Activated B cell treated with CpG ODN at 0.5 μM for 24 hours (primary cell): Measurements from ENCODE around the gene PANX2. TPM values are rescaled to one million over a fixed set of nuclear protein-coding genes. Genes with fewer than 3 reads are reported as not detected.
A peak's percentile ranks its signal among the peaks of the same experiment; 100 is the strongest.

Source experiments
- ATAC-seq: fragments of 200-7000 bp; cut with Tn5 transposase; one replicate; pipeline ENCODE4 v1.10.0; 2021; ENCODE audit warnings: low read depth, mild to moderate bottlenecking, moderate library complexity
- CTCF ChIA-PET: fragments of 350-600 bp; sonication (Branson Sonifier 250); formaldehyde crosslinking; loops from one replicate; lab custom pipeline; 2021; ENCODE audit warnings: antibody characterized with exemption; lab: Charles Lee
- POLR2A ChIA-PET: fragments of 350-600 bp; sonication (Branson Sonifier 250); formaldehyde crosslinking; loops from one replicate; lab custom pipeline; 2021; ENCODE audit warnings: antibody characterized with exemption; lab: Charles Lee
- DNase-seq: peaks from one replicate; pipeline ENCODE4 v3.0.0; 2022
- H3K27ac Mint-ChIP-seq: one replicate; pipeline ENCODE4 v1.8.0; 2020; ENCODE audit warnings: mixed read lengths
- H3K27me3 Mint-ChIP-seq: one replicate; pipeline ENCODE4 v1.8.0; 2021; ENCODE audit warnings: mixed read lengths
- H3K36me3 Mint-ChIP-seq: one replicate; pipeline ENCODE4 v1.8.0; 2021; ENCODE audit warnings: low read depth, mixed read lengths
- H3K4me1 Mint-ChIP-seq: one replicate; pipeline ENCODE4 v1.8.0; 2021; ENCODE audit warnings: mixed read lengths
- H3K4me3 Mint-ChIP-seq: one replicate; pipeline ENCODE4 v1.8.0; 2020; ENCODE audit warnings: mild to moderate bottlenecking, mixed read lengths
- H3K9me3 Mint-ChIP-seq: one replicate; pipeline ENCODE4 v1.8.0; 2020; ENCODE audit warnings: mixed read lengths
- CTCF ChIP-seq: fragments of 200-600 bp; IDR thresholded peaks from one replicate; pipeline ENCODE4 v1.8.0; 2022; ENCODE audit warnings: antibody characterized with exemption, mild to moderate bottlenecking
- intact Hi-C: fragments of 100-400 bp; cut with micrococcal nuclease; formaldehyde crosslinking; loops from one replicate; pipeline ENCODE4 v1.15.1; 2024
- total RNA-seq: library from RNA; stranded (reverse); gene quantifications from 2 replicates; pipeline ENCODE4 v1.2.3, GENCODE V29; 2022

PANX2 gene
- total RNA-seq, 1 donor from 2014 or later = 0.27 TPM

- intact Hi-C loops = loop anchor here (1.0 to 10.0 kb wide), 6 partner anchors 19 to 442 kb away; partner anchors contain the start of genes IL17REL and ZBED4
- CTCF ChIA-PET = interaction anchor here (1.1 to 4.0 kb wide), 4 partner anchors 18 to 278 kb away, joined by 4 to 39 read pairs (median 10); no protein-coding TSS in a partner anchor
- H3K27ac Mint-ChIP-seq = peak overlapping the region; percentile 35
- DNase-seq = no peak
- peaks cover 29% of the 10 kb centered on the region for H3K4me1 Mint-ChIP-seq
- ATAC-seq = no peak
- no peak overlapping the region for H3K4me3 Mint-ChIP-seq
- H3K27me3 Mint-ChIP-seq = no peaks in the 10 kb centered on the region
- H3K36me3 Mint-ChIP-seq = peaks cover 66% of the 10 kb centered on the region
- H3K9me3 Mint-ChIP-seq = no peaks in the 10 kb centered on the region
- POLR2A ChIA-PET = interaction anchor here (1.6 to 5.0 kb wide), 4 partner anchors 14 to 60 kb away, joined by 5 to 55 read pairs (median 16); no protein-coding TSS in a partner anchor
- no peak for TF ChIP-seq CTCF
Measured at GRCh38 chr22:50208939-50209892, 38.7 kb downstream of the PANX2 start.

- H3K4me3 Mint-ChIP-seq = no peak overlapping the region
- peaks cover 27% of the 10 kb centered on the region for H3K4me1 Mint-ChIP-seq
- no peaks in the 10 kb centered on the region for H3K27me3 Mint-ChIP-seq
- ATAC-seq (peak; percentile 54), DNase-seq (peak; percentile 60)
- no peak for TF ChIP-seq CTCF
- intact Hi-C loops = loop anchor here (1.0 to 10.0 kb wide), 7 partner anchors 20 to 443 kb away; partner anchors contain the start of genes IL17REL and ZBED4
- CTCF ChIA-PET = no interaction called here
- peaks cover 64% of the 10 kb centered on the region for H3K36me3 Mint-ChIP-seq
- H3K9me3 Mint-ChIP-seq = no peaks in the 10 kb centered on the region
- H3K27ac Mint-ChIP-seq = peak overlapping the region; percentile 35
- POLR2A ChIA-PET = interaction anchor here (5.0 kb wide), 1 partner anchor 19 kb away, joined by 55 read pairs; no protein-coding TSS in a partner anchor
Measured at GRCh38 chr22:50209893-50210292, 39.4 kb downstream of the PANX2 start.

GRCh38 chr22:50210378-50211139 lies 40.0 kb downstream of the PANX2 start:
- Mint-ChIP-seq H3K4me1 (peaks cover 24% of the 10 kb centered on the region), H3K27ac (no peak overlapping the region), H3K27me3 (no peaks in the 10 kb centered on the region), H3K36me3 (peaks cover 65% of the 10 kb centered on the region), H3K4me3 (no peak overlapping the region), H3K9me3 (no peaks in the 10 kb centered on the region)
- DNase-seq = no peak
- CTCF ChIA-PET = interaction anchor here (2.4 kb wide), 1 partner anchor 61 kb away, joined by 15 read pairs; no protein-coding TSS in a partner anchor
- no peak for TF ChIP-seq CTCF
- ATAC-seq = no peak
- POLR2A ChIA-PET = interaction anchor here (0.8 to 1.9 kb wide), 2 partner anchors 20 to 62 kb away, joined by 4 to 10 read pairs; no protein-coding TSS in a partner anchor
- intact Hi-C loops = loop anchor here (1.0 kb wide), 1 partner anchor 281 kb away; no protein-coding TSS in a partner anchor

GRCh38 chr22:50211147-50211546 lies 40.6 kb downstream of the PANX2 start:
- DNase-seq (no peak), ATAC-seq (no peak)
- H3K36me3 Mint-ChIP-seq = peaks cover 69% of the 10 kb centered on the region
- no peak overlapping the region for H3K27ac Mint-ChIP-seq
- no peaks in the 10 kb centered on the region for H3K27me3 Mint-ChIP-seq
- TF ChIP-seq CTCF = no peak
- no peaks in the 10 kb centered on the region for H3K9me3 Mint-ChIP-seq
- H3K4me3 Mint-ChIP-seq = no peak overlapping the region
- CTCF ChIA-PET = interaction anchor here (0.9 to 2.4 kb wide), 2 partner anchors 62 to 444 kb away, joined by 4 to 15 read pairs; no protein-coding TSS in a partner anchor
- POLR2A ChIA-PET = interaction anchor here (0.8 to 1.9 kb wide), 2 partner anchors 20 to 62 kb away, joined by 4 to 10 read pairs; no protein-coding TSS in a partner anchor
- peaks cover 23% of the 10 kb centered on the region for H3K4me1 Mint-ChIP-seq
- intact Hi-C loops = no loop called here
